Upper lobe of right lung (tissue), 1 donor: ENCODE measurements around the gene RORC. TPM values are rescaled to one million over a fixed set of nuclear protein-coding genes. Genes with fewer than 3 reads are reported as not detected.
A peak's percentile ranks its signal among the peaks of the same experiment; 100 is the strongest.
"Not testable (repeated sequence)": the region's sequence is repeated elsewhere in the genome, so short reads cannot be mapped to it uniquely, and the experiment has no call there.

Experiments
- ATAC-seq: fragments of 200-7000 bp; cut with Tn5 transposase; one replicate; pipeline ENCODE4 v1.9.1; 2020; ENCODE audit warnings: mild to moderate bottlenecking, moderate library complexity
- DNase-seq: peaks from one replicate; pipeline ENCODE4 v3.0.0-alpha.2; 2020
- H3K27ac ChIP-seq: fragments of 200-600 bp; one replicate; pipeline ENCODE4 v1.8.0; 2022
- H3K27me3 ChIP-seq: fragments of 200-600 bp; one replicate; pipeline ENCODE4 v1.8.0; 2022; ENCODE audit warnings: mild to moderate bottlenecking
- H3K36me3 ChIP-seq: fragments of 200-600 bp; one replicate; pipeline ENCODE4 v1.8.0; 2022
- H3K4me1 ChIP-seq: fragments of 200-600 bp; one replicate; pipeline ENCODE4 v1.8.0; 2022
- H3K4me3 ChIP-seq: fragments of 200-600 bp; one replicate; pipeline ENCODE4 v1.8.0; 2022; ENCODE audit warnings: mild to moderate bottlenecking
- H3K9me3 ChIP-seq: fragments of 200-600 bp; one replicate; pipeline ENCODE4 v1.8.0; 2022
- intact Hi-C: fragments of 100-400 bp; cut with DNase I; formaldehyde crosslinking; loops from one replicate; pipeline ENCODE4 v1.11.0; 2022
- total RNA-seq: library from RNA; stranded (reverse); fragmentation: NEBNext Ultra II Directional; extraction: Animal tissue kit (Norgen Biotek cat#: 25700); gene quantifications from one replicate; pipeline ENCODE4 v1.2.1, GENCODE V29; 2021
- TF ChIP-seq, protein P1 (sequence below): fragments of 200-600 bp; IDR thresholded peaks from one replicate; pipeline ENCODE4 v1.8.0; 2022; ENCODE audit warnings: antibody characterized with exemption
- donor health status: DM: no; HTN: yes; CAD: no; lungs with severe emphysema.

RORC gene
- total RNA-seq, 1 donor from 2014 or later: 16.4 TPM

- H3K27ac ChIP-seq: no peak overlapping the region
- no peak overlapping the region for H3K4me3 ChIP-seq
- ATAC-seq: no peak
- no peaks in the 10 kb centered on the region for H3K4me1 ChIP-seq
- no peaks in the 10 kb centered on the region for H3K27me3 ChIP-seq
- DNase-seq: no peak
- H3K36me3 ChIP-seq: peaks cover 31% of the 10 kb centered on the region
- TF ChIP-seq, protein P1, sequence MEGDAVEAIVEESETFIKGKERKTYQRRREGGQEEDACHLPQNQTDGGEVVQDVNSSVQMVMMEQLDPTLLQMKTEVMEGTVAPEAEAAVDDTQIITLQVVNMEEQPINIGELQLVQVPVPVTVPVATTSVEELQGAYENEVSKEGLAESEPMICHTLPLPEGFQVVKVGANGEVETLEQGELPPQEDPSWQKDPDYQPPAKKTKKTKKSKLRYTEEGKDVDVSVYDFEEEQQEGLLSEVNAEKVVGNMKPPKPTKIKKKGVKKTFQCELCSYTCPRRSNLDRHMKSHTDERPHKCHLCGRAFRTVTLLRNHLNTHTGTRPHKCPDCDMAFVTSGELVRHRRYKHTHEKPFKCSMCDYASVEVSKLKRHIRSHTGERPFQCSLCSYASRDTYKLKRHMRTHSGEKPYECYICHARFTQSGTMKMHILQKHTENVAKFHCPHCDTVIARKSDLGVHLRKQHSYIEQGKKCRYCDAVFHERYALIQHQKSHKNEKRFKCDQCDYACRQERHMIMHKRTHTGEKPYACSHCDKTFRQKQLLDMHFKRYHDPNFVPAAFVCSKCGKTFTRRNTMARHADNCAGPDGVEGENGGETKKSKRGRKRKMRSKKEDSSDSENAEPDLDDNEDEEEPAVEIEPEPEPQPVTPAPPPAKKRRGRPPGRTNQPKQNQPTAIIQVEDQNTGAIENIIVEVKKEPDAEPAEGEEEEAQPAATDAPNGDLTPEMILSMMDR: no peak
- intact Hi-C loops: no loop called here
- no peaks in the 10 kb centered on the region for H3K9me3 ChIP-seq
Measured at GRCh38 chr1:151775894-151776664, 55.5 kb downstream of the RORC start.

DNA sequence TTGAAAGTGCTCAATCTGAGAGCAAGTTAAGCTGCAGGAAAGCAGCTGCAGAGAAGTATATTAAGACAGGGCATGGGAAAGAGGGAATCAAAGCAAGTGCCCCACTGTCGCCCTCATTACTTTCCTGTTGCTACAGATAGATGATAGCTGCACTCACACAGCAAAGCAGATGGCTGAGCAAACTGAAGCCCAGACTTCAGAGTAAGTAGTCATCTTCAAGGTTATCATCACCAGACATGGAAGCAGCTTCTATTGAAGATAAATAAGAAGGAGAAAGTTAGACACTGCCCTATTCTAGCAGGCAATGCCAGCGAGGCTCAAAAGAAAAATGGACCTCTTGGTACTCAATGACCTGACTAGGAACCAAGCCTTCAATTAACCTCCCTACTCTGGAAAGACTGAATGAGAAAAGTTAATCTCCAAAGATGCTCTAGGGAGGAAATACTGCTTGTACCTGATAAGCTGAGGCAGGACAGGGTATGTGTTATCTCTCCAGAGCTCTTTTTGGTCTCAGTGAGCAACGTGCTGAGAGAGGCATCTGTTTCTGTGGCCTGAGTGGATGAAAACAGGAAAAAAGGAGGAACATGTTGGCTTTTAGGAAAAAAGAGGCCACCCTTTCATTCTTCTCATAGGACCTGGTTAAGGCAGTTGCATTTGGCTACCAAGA lies 57.2 kb downstream of the RORC start:
- H3K27me3 ChIP-seq: no peaks in the 10 kb centered on the region
- H3K36me3 ChIP-seq: peaks cover 27% of the 10 kb centered on the region
- DNase-seq (no peak), ATAC-seq (no peak)
- H3K4me1 ChIP-seq: no peaks in the 10 kb centered on the region
- no peak overlapping the region for H3K27ac ChIP-seq
- intact Hi-C loops: no loop called here
- TF ChIP-seq, protein P1: no peak
- H3K4me3 ChIP-seq: no peak overlapping the region
- H3K9me3 ChIP-seq: no peaks in the 10 kb centered on the region

DNA sequence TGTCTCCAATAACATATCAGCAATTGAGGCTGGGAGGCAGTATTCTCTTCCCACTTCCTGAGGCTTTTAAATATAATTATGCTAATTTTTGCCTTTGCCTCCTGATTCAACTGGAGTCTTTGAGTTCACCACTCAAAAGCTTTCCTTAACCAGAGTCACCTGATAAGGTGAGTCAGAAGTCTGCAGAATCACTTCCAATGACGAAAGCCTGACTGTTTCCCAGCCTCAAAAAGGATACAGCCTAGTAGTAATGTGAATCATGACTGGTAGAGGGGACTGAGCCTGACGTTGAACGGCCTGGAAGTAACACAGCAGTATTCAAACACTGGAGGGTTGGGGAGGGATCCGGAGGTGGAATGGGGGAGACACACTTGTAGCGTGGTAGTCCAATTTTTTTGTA lies 57.9 kb downstream of the RORC start:
- no peak overlapping the region for H3K4me3 ChIP-seq
- TF ChIP-seq, protein P1: no peak
- no peak for DNase-seq
- intact Hi-C loops: no loop called here
- H3K36me3 ChIP-seq: peaks cover 27% of the 10 kb centered on the region
- H3K9me3 ChIP-seq: no peaks in the 10 kb centered on the region
- ATAC-seq: peak; percentile 29
- no peak overlapping the region for H3K27ac ChIP-seq
- H3K27me3 ChIP-seq: no peaks in the 10 kb centered on the region
- H3K4me1 ChIP-seq: no peaks in the 10 kb centered on the region

GRCh38 chr1:151769270-151769669 lies 62.3 kb downstream of the RORC start:
- H3K27ac ChIP-seq, intact Hi-C loops, H3K27me3 ChIP-seq, H3K4me3 ChIP-seq, H3K9me3 ChIP-seq, H3K4me1 ChIP-seq, ATAC-seq, H3K36me3 ChIP-seq: not testable (repeated sequence)
- DNase-seq: peak; percentile 64

GRCh38 chr1:151768351-151769066 lies 63.1 kb downstream of the RORC start:
- H3K4me3 ChIP-seq, DNase-seq, H3K27me3 ChIP-seq, H3K4me1 ChIP-seq, H3K9me3 ChIP-seq, H3K36me3 ChIP-seq, intact Hi-C loops: not testable (repeated sequence)
- peak; percentile 49 for ATAC-seq
- H3K27ac ChIP-seq: peak overlapping the region; percentile 70

DNA sequence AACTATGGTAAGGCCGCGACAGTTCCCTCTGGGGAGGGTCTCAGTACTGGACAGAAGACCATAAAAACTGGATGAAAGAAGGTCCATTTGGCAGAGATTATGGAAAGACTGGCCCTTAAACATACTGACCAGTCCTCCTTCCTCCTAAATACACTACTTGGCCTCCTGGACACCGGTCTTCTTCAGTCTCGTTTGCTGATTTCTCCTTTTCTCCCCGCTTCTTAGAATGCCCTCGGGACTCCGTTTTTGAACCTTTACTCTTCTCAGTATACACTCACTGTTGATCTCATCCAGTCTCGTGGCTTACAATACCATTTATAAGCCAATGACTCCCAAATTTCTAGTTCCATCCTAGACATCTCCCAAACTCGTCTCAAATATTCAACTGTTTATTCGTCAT lies 67.6 kb downstream of the RORC start:
- H3K27me3 ChIP-seq: no peaks in the 10 kb centered on the region
- H3K4me3 ChIP-seq: peak overlapping the region; percentile 67
- no peaks in the 10 kb centered on the region for H3K9me3 ChIP-seq
- ATAC-seq (no peak), DNase-seq (no peak)
- H3K4me1 ChIP-seq: peaks cover 11% of the 10 kb centered on the region
- peak overlapping the region; percentile 91 for H3K27ac ChIP-seq
- TF ChIP-seq, protein P1: no peak
- H3K36me3 ChIP-seq: peaks cover 30% of the 10 kb centered on the region
- intact Hi-C loops: no loop called here
